H9 (cell line): ENCODE results near the gene GGT5. TPM values are rescaled to one million over a fixed set of nuclear protein-coding genes. Genes with fewer than 3 reads are reported as not detected.
A peak's percentile ranks its signal among the peaks of the same experiment; 100 is the strongest.
"Not testable (repeated sequence)": the region's sequence is repeated elsewhere in the genome, so short reads cannot be mapped to it uniquely, and the experiment has no call there.

ENCODE experiments used
- DNase-seq: peaks from one replicate; pipeline ENCODE4 v3.0.0-alpha.2; 2017
- H2AFZ ChIP-seq: one replicate; pipeline ENCODE4 v1.6.1; 2013; ENCODE audit warnings: mild to moderate bottlenecking, low read length, control low read depth, moderate library complexity
- H2AK5ac ChIP-seq: 2 replicates; pipeline ENCODE4 v1.6.1; 2013; ENCODE audit warnings: low read length, control low read depth, mixed read lengths; ENCODE audit not compliant: insufficient read length
- H2BK120ac ChIP-seq: one replicate; pipeline ENCODE4 v1.6.1; 2013; ENCODE audit warnings: low read depth, mild to moderate bottlenecking, low read length, control low read depth, inconsistent platforms; ENCODE audit not compliant: poor library complexity, severe bottlenecking
- H2BK12ac ChIP-seq: 2 replicates; pipeline ENCODE4 v1.6.1; 2013; ENCODE audit warnings: low read length, control low read depth, mixed read lengths, low read depth; ENCODE audit not compliant: insufficient read length
- H2BK15ac ChIP-seq: 2 replicates; pipeline ENCODE4 v1.6.1; 2013; ENCODE audit warnings: low read depth, low read length, control low read depth
- H2BK20ac ChIP-seq: one replicate; pipeline ENCODE4 v1.6.1; 2013; ENCODE audit warnings: low read depth, mild to moderate bottlenecking, low read length, control low read depth, inconsistent platforms; ENCODE audit not compliant: poor library complexity, severe bottlenecking
- H2BK5ac ChIP-seq: 2 replicates; pipeline ENCODE4 v1.6.1; 2013; ENCODE audit warnings: low read length, control low read depth, mixed read lengths; ENCODE audit not compliant: insufficient read length
- H3K14ac ChIP-seq: 2 replicates; pipeline ENCODE4 v1.6.1; 2013; ENCODE audit warnings: low read length, control low read depth; ENCODE audit not compliant: insufficient read depth
- H3K18ac ChIP-seq: 2 replicates; pipeline ENCODE4 v1.6.1; 2013; ENCODE audit warnings: low read depth, mild to moderate bottlenecking, mixed read lengths, low read length, control low read depth; ENCODE audit not compliant: insufficient read length
- H3K23ac ChIP-seq: 2 replicates; pipeline ENCODE4 v1.6.1; 2013; ENCODE audit warnings: low read length, control low read depth, mixed read lengths, low read depth; ENCODE audit not compliant: insufficient read length
- H3K23me2 ChIP-seq: 2 replicates; pipeline ENCODE4 v1.6.1; 2013; ENCODE audit warnings: low read depth, mild to moderate bottlenecking, mixed read lengths, low read length, control low read depth; ENCODE audit not compliant: insufficient read length, poor library complexity, severe bottlenecking
- H3K27ac ChIP-seq: 2 replicates; pipeline ENCODE4 v1.5.1; 2013; ENCODE audit warnings: low read length, control low read depth, mixed read lengths, low read depth; ENCODE audit not compliant: insufficient read length
- H3K27me3 ChIP-seq: 2 replicates; pipeline ENCODE4 v1.6.1; 2013; ENCODE audit warnings: low read length, control low read depth, inconsistent platforms; ENCODE audit not compliant: insufficient read depth
- H3K4ac ChIP-seq: 2 replicates; pipeline ENCODE4 v1.6.1; 2013; ENCODE audit warnings: low read depth, mild to moderate bottlenecking, control low read depth, inconsistent platforms, low read length, moderate library complexity
- H3K4me1 ChIP-seq: 2 replicates; pipeline ENCODE4 v1.6.1; 2013; ENCODE audit warnings: low read length, control low read depth, inconsistent platforms; ENCODE audit not compliant: insufficient read depth
- H3K4me2 ChIP-seq: 2 replicates; pipeline ENCODE4 v1.6.1; 2013; ENCODE audit warnings: low read length, control low read depth, mixed read lengths; ENCODE audit not compliant: insufficient read length, insufficient read depth
- H3K56ac ChIP-seq: 2 replicates; pipeline ENCODE4 v1.6.1; 2013; ENCODE audit warnings: low read depth, mild to moderate bottlenecking, mixed read lengths, low read length, control low read depth; ENCODE audit not compliant: insufficient read length
- H3K79me1 ChIP-seq: 2 replicates; pipeline ENCODE4 v1.6.1; 2013; ENCODE audit warnings: low read depth, mild to moderate bottlenecking, moderate library complexity, low read length, control low read depth, inconsistent platforms; ENCODE audit not compliant: insufficient read depth, poor library complexity, severe bottlenecking
- H3K79me2 ChIP-seq: 2 replicates; pipeline ENCODE4 v1.6.1; 2013; ENCODE audit warnings: low read length, control low read depth, inconsistent platforms; ENCODE audit not compliant: insufficient read depth
- H3K9ac ChIP-seq: 2 replicates; pipeline ENCODE4 v1.6.1; 2013; ENCODE audit warnings: low read length, control low read depth, mixed read lengths; ENCODE audit not compliant: insufficient read length; ENCODE audit errors: extremely low read depth
- H3K9me3 ChIP-seq: one replicate; pipeline ENCODE4 v1.6.1; 2013; ENCODE audit warnings: low read depth, low read length, inconsistent platforms; ENCODE audit not compliant: control insufficient read depth
- H3T11ph ChIP-seq: one replicate; pipeline ENCODE4 v1.6.1; 2013; ENCODE audit warnings: mild to moderate bottlenecking, low read length, control low read depth, inconsistent platforms
- H4K20me1 ChIP-seq: one replicate; pipeline ENCODE4 v1.6.1; 2013; ENCODE audit not compliant: control insufficient read depth, insufficient read length, insufficient read depth
- H4K5ac ChIP-seq: 2 replicates; pipeline ENCODE4 v1.6.1; 2013; ENCODE audit warnings: low read depth, mild to moderate bottlenecking, mixed read lengths, low read length, control low read depth; ENCODE audit not compliant: insufficient read length
- H4K8ac ChIP-seq: replicated peaks from 2 replicates; pipeline ENCODE4 v1.6.1; 2013; ENCODE audit warnings: low read length, control low read depth, mixed read lengths, low read depth; ENCODE audit not compliant: insufficient read length
- H4K91ac ChIP-seq: 2 replicates; pipeline ENCODE4 v1.6.1; 2013; ENCODE audit warnings: low read depth, mild to moderate bottlenecking, moderate library complexity, mixed read lengths, low read length, control low read depth; ENCODE audit not compliant: insufficient read length
- H3K27ac Mint-ChIP-seq, 3 experiments: 2 replicates in 2 of 3; 3 replicates in 1 of 3; pipeline ENCODE4 v1.8.0; 2020 to 2021; ENCODE audit warnings: mixed read lengths in 3 of 3, mild to moderate bottlenecking in 1 of 3, moderate library complexity in 1 of 3
- H3K27me3 Mint-ChIP-seq: 2 replicates; pipeline ENCODE4 v1.8.0; 2021; ENCODE audit warnings: low read depth, mild to moderate bottlenecking, moderate library complexity, mixed read lengths
- H3K36me3 Mint-ChIP-seq, 3 experiments: 2 replicates in 2 of 3; 3 replicates in 1 of 3; pipeline ENCODE4 v1.8.0; 2020 to 2021; ENCODE audit warnings: low read depth in 3 of 3, mixed read lengths in 3 of 3; ENCODE audit not compliant: insufficient read depth in 1 of 3
- H3K4me1 Mint-ChIP-seq, 2 experiments: 2 replicates each; pipeline ENCODE4 v1.8.0; 2020; ENCODE audit warnings: mixed read lengths in 2 of 2
- H3K4me3 Mint-ChIP-seq, 2 experiments: 2 replicates in 1 of 2; 3 replicates in 1 of 2; pipeline ENCODE4 v1.8.0; 2020 to 2021; ENCODE audit warnings: mild to moderate bottlenecking in 2 of 2, mixed read lengths in 2 of 2, moderate library complexity in 1 of 2
- H3K9me3 Mint-ChIP-seq, 2 experiments: 2 replicates in 1 of 2; 3 replicates in 1 of 2; pipeline ENCODE4 v1.8.0; 2020; ENCODE audit warnings: mild to moderate bottlenecking in 2 of 2, mixed read lengths in 2 of 2, moderate library complexity in 1 of 2
- WGBS: extraction: QIAGEN DNeasy Blood & Tissue Kit; methylation state at CpG from one replicate; pipeline ENCODE4 v1.1.7; 2013; ENCODE audit warnings: missing lambda C conversion rate, low lambda C conversion rate, mixed read lengths; ENCODE audit not compliant: insufficient read length; ENCODE audit errors: extremely low coverage; 5-methylcytosine and 5-hydroxymethylcytosine counted together
- total RNA-seq: library from RNA; stranded (reverse); gene quantifications from 2 replicates; pipeline ENCODE4 v1.2.1, GENCODE V29; 2021
- TF ChIP-seq, protein P1 (sequence below): fragments of 200-600 bp; sonication (generic); conservative IDR thresholded peaks from 3 replicates; pipeline ENCODE4 v1.8.0; 2021; ENCODE audit warnings: antibody characterized with exemption, mild to moderate bottlenecking

GGT5 gene
- total RNA-seq, 1 experiment from 2014 or later = 0.20 TPM

DNA sequence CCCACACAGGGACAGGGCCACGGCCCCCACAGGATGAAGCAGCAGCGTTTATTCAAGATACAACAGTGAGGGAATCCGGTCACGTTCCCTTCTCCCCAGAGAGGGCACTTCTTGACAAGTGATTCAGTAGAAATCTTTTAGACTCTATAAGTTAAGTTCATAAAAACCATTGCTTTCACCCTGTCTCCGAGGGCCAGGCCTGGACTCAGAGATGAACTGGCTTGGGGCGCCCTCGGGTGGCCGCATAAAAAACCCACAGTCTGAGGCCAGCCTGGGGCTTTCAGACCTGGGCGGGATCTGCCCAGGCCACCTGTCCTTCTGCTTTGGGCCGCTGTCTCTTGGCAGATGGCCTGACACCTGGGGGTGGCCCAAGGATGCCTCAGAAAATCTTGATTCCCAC, 14.6 kb upstream of the GGT5 start:
- not testable (repeated sequence) for H3K4ac ChIP-seq, H3K4me2 ChIP-seq, H2BK12ac ChIP-seq, H3K27ac Mint-ChIP-seq, H4K20me1 ChIP-seq, H2AFZ ChIP-seq, H2BK5ac ChIP-seq, H3K9me3 ChIP-seq, H3K79me2 ChIP-seq, H2BK120ac ChIP-seq, H3K79me1 ChIP-seq, H4K8ac ChIP-seq, H3K56ac ChIP-seq, H2BK20ac ChIP-seq, H2BK15ac ChIP-seq, H4K91ac ChIP-seq, H3K18ac ChIP-seq, H3K9ac ChIP-seq, H2AK5ac ChIP-seq, H3K9me3 Mint-ChIP-seq, H3K36me3 Mint-ChIP-seq, H3K23me2 ChIP-seq, H4K5ac ChIP-seq, H3K27me3 ChIP-seq, H3K23ac ChIP-seq, H3T11ph ChIP-seq, H3K4me1 Mint-ChIP-seq, H3K4me1 ChIP-seq, H3K4me3 Mint-ChIP-seq, H3K27me3 Mint-ChIP-seq, H3K27ac ChIP-seq, H3K14ac ChIP-seq
- peak; percentile 78 for DNase-seq
- WGBS = no CpG with 5 or more reads among the region's 10 CpGs
- TF ChIP-seq, protein P1, sequence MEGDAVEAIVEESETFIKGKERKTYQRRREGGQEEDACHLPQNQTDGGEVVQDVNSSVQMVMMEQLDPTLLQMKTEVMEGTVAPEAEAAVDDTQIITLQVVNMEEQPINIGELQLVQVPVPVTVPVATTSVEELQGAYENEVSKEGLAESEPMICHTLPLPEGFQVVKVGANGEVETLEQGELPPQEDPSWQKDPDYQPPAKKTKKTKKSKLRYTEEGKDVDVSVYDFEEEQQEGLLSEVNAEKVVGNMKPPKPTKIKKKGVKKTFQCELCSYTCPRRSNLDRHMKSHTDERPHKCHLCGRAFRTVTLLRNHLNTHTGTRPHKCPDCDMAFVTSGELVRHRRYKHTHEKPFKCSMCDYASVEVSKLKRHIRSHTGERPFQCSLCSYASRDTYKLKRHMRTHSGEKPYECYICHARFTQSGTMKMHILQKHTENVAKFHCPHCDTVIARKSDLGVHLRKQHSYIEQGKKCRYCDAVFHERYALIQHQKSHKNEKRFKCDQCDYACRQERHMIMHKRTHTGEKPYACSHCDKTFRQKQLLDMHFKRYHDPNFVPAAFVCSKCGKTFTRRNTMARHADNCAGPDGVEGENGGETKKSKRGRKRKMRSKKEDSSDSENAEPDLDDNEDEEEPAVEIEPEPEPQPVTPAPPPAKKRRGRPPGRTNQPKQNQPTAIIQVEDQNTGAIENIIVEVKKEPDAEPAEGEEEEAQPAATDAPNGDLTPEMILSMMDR = peak; percentile 69

DNA sequence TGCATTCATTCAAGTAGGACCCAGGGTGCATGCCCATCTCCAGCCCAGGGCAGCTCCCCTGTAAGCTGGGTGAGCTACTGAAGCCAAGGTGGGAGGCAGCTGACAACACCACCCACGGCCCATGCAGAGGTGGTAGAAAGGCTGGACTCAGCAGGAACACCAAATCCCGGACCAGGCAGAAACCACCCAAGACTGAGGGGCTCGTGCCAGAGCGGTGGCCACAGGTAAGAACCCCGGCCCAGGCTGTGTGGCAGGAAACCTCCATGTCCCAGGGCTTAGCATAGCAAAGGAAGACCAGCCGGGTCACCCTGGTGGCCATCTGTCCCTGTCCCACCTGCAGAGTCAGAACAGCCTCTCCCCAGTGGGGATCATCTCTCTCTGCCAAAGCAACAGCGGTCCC, 11.9 kb upstream of the GGT5 start:
- not testable (repeated sequence) for H3K9ac ChIP-seq, H3K36me3 Mint-ChIP-seq, H2BK20ac ChIP-seq, H2BK15ac ChIP-seq, H3K27ac Mint-ChIP-seq, H3K79me1 ChIP-seq, H3K23ac ChIP-seq, H3K56ac ChIP-seq, H2BK12ac ChIP-seq, H3K9me3 ChIP-seq, DNase-seq, H3K79me2 ChIP-seq, H4K91ac ChIP-seq, H3K27me3 ChIP-seq, H3T11ph ChIP-seq, H3K4me1 ChIP-seq, H3K27me3 Mint-ChIP-seq, H2BK120ac ChIP-seq, H3K14ac ChIP-seq, H3K4me2 ChIP-seq, H3K4ac ChIP-seq, H2AK5ac ChIP-seq, H3K9me3 Mint-ChIP-seq, H3K27ac ChIP-seq, H3K18ac ChIP-seq, H4K20me1 ChIP-seq, H2AFZ ChIP-seq, H4K5ac ChIP-seq, H3K23me2 ChIP-seq, H3K4me1 Mint-ChIP-seq, H2BK5ac ChIP-seq, H4K8ac ChIP-seq, H3K4me3 Mint-ChIP-seq
- WGBS = no CpG with 5 or more reads among the region's 7 CpGs
